LNCAP (cell line): ENCODE results near the gene HOXB2.

Experiments
- CTCF ChIP-seq: fragments of 450-650 bp; IDR thresholded peaks from 2 replicates; pipeline ENCODE4 v1.5.1; 2017; ENCODE audit warnings: mild to moderate bottlenecking

The HOXB2 gene

DNA sequence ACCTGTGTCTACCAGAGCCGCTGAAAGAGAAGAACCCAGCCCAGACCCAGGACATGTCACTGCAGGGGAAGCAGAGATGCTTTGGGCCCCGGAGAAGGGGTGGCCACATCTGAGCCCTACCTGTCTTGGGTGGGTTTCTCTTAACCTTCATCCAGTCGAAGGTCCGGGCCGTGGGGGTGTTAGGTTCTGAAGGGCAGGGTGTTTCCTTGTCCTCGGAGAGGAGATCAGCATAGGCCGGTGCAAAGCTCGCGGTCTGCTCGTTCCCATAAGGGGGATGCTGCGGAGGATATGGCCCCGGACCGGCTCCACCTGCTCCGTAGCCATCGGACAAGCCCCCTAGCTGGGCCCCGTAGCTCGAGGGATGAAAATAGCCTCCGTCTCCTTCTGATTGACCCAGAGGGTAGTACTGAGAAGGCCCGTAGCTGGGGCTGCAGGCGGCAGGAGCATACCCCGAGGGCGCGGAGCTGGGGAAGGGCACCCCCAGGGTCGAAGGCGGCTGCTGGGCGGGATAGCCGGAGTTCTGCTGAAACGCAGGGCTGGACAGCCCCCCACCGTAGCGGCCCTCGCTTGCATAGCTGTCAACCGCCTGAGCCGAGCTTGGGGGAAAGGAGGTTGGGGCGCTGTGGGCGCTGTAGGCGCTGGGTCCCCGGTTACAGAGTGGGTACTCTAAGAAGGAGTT is 14.6 kb downstream of the HOXB2 start:
- TF ChIP-seq CTCF: no peak

GRCh38 chr17:48529683-48530009 is 15.3 kb downstream of the HOXB2 start:
- no peak for TF ChIP-seq CTCF

- no peak for TF ChIP-seq CTCF
Measured at GRCh38 chr17:48528936-48529682, 15.8 kb downstream of the HOXB2 start.

- no peak for TF ChIP-seq CTCF
Measured at GRCh38 chr17:48528153-48528935, 16.6 kb downstream of the HOXB2 start.

DNA sequence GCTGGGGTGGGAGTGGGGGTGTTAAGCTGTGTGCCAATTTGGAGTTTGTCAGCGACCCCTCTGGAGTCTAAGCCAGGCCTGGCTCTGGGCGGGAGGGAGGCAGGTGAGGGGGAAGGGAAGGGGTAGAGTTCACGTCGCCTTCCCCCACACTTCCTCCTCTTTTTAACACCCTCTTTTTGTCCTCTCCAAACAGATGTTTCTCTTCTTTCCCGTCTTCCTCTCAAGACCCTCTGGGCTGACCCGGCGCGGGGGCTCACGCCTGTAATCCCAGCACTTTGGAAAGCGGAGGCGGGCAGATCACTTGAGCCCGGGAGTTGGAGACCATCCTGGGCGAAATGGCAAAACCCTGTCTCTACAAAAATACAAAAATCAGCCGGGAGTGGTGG is 17.4 kb downstream of the HOXB2 start:
- no peak for TF ChIP-seq CTCF

- no peak for TF ChIP-seq CTCF
Measured at GRCh38 chr17:48526608-48527546, 18.0 kb downstream of the HOXB2 start.

DNA sequence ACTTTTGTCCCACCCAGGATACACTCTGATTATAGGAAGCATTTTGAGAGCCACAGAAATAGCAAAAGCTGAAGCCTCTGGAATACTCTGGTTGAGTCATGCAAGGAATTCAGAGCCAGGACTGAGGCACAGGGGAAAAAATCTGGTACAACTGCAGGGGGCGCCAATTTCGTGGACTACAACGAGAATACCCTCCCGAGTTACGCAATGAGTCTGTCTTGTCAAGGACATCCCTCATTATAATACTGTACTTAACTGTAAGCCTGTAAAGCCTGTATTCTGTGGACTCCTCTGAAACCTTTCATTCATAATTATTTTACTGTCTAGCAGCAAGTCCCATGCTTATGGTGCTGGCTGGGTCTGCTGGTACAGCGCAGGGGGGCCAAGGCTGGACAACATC is 21.9 kb downstream of the HOXB2 start:
- TF ChIP-seq CTCF: no peak
